SK-N-MC (cell line): ENCODE data around the gene MDM4.

Experiments used
- EZH2 ChIP-seq: fragments of 200-600 bp; sonication (generic); IDR thresholded peaks from one replicate; pipeline ENCODE4 v1.6.1; 2017; ENCODE audit warnings: antibody characterized with exemption
- POLR2AphosphoS5 ChIP-seq: IDR thresholded peaks from 2 replicates; pipeline ENCODE4 v1.6.1; 2012; ENCODE audit warnings: mild to moderate bottlenecking, low read depth, low read length, borderline replicate concordance

GRCh38 chr1:204483791-204484190 is 32.4 kb upstream of the MDM4 start:
- no peak for TF ChIP-seq EZH2
- no peak for TF ChIP-seq POLR2AphosphoS5
